Loucy (cell line): Measurements from ENCODE around the gene ZNF627.

Experiments
- H2AFZ ChIP-seq: fragments of 200-600 bp; sonication (generic); 2 replicates; pipeline ENCODE4 v1.6.0; 2016; ENCODE audit warnings: antibody characterized with exemption, mild to moderate bottlenecking, low read length, moderate library complexity
- H3F3A ChIP-seq: fragments of 200-600 bp; 2 replicates; pipeline ENCODE4 v1.6.0; 2016; ENCODE audit warnings: antibody characterized with exemption, low read depth, mild to moderate bottlenecking
- H3K27me3 ChIP-seq: fragments of 200-600 bp; sonication (generic); 2 replicates; pipeline ENCODE4 v1.6.1; 2014; ENCODE audit warnings: low read length, mild to moderate bottlenecking; ENCODE audit not compliant: insufficient read depth, poor library complexity, severe bottlenecking
- H3K36me3 ChIP-seq: fragments of 200-600 bp; sonication (generic); 2 replicates; pipeline ENCODE4 v1.6.1; 2016; ENCODE audit warnings: low read length; ENCODE audit not compliant: insufficient read depth
- H3K4me1 ChIP-seq: fragments of 200-600 bp; sonication (generic); 2 replicates; pipeline ENCODE4 v1.5.1; 2014; ENCODE audit warnings: low read length, mild to moderate bottlenecking; ENCODE audit not compliant: insufficient read depth, poor library complexity, severe bottlenecking
- H3K4me2 ChIP-seq: fragments of 200-600 bp; sonication (generic); 2 replicates; pipeline ENCODE4 v1.6.0; 2014; ENCODE audit warnings: antibody characterized with exemption, low read length, low read depth, mild to moderate bottlenecking; ENCODE audit not compliant: poor library complexity, severe bottlenecking
- H3K4me3 ChIP-seq: fragments of 200-600 bp; sonication (generic); 2 replicates; pipeline ENCODE4 v1.5.1; 2014; ENCODE audit warnings: low read length, mild to moderate bottlenecking, mixed read lengths; ENCODE audit not compliant: poor library complexity, severe bottlenecking
- H3K79me2 ChIP-seq: fragments of 200-600 bp; sonication (generic); 2 replicates; pipeline ENCODE4 v1.6.1; 2014; ENCODE audit warnings: low read length; ENCODE audit not compliant: insufficient read depth
- H3K9ac ChIP-seq: fragments of 200-600 bp; sonication (generic); 2 replicates; pipeline ENCODE4 v1.6.0; 2014; ENCODE audit warnings: mild to moderate bottlenecking, low read depth, low read length, moderate library complexity; ENCODE audit not compliant: poor library complexity, severe bottlenecking
- H3K9me2 ChIP-seq: fragments of 200-600 bp; sonication (generic); replicated peaks from 2 replicates; pipeline ENCODE4 v1.6.1; 2016; ENCODE audit warnings: low read depth, low read length, mixed read lengths
- H3K9me3 ChIP-seq: fragments of 200-600 bp; sonication (generic); 2 replicates; pipeline ENCODE4 v1.6.1; 2014; ENCODE audit warnings: mild to moderate bottlenecking, antibody characterized with exemption, low read length, low read depth; ENCODE audit not compliant: insufficient read depth
- H4K20me1 ChIP-seq: fragments of 200-600 bp; sonication (generic); 2 replicates; pipeline ENCODE4 v1.6.0; 2014; ENCODE audit warnings: antibody characterized with exemption, low read length, mild to moderate bottlenecking; ENCODE audit not compliant: insufficient read depth, poor library complexity, severe bottlenecking
- EZH2phosphoT487 ChIP-seq: fragments of 200-600 bp; IDR thresholded peaks from 2 replicates; pipeline ENCODE4 v1.6.1; 2018; ENCODE audit warnings: antibody characterized with exemption, mild to moderate bottlenecking, moderate library complexity, borderline replicate concordance
- TF ChIP-seq, protein P1 (sequence below): fragments of 200-600 bp; sonication (generic); conservative IDR thresholded peaks from 2 replicates; pipeline ENCODE4 v1.5.1; 2014; ENCODE audit warnings: mild to moderate bottlenecking, antibody characterized with exemption, low read length

Gene ZNF627

DNA sequence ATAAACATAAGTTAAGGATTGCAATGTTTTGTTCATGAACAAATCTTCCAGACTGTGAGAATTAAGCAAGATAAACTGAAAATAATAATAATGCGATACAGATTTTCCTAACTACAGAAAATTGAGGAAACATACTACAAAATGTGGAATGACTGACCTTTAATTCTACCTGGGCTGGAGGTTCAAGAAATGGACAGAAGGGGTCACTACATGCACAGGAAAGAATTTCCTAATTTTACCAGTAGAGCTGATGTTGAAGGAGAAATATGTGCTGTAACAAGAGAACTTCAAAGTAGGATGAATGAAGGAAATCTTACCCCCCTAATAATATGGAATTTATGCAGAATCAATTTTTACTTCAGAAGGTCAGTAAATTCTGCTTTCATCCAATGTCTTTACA, 62.3 kb downstream of the ZNF627 start:
- no peak overlapping the region for H2AFZ ChIP-seq
- H4K20me1 ChIP-seq = no peaks in the 10 kb centered on the region
- H3K4me3 ChIP-seq = no peak overlapping the region
- TF ChIP-seq EZH2phosphoT487 = no peak
- TF ChIP-seq, protein P1, sequence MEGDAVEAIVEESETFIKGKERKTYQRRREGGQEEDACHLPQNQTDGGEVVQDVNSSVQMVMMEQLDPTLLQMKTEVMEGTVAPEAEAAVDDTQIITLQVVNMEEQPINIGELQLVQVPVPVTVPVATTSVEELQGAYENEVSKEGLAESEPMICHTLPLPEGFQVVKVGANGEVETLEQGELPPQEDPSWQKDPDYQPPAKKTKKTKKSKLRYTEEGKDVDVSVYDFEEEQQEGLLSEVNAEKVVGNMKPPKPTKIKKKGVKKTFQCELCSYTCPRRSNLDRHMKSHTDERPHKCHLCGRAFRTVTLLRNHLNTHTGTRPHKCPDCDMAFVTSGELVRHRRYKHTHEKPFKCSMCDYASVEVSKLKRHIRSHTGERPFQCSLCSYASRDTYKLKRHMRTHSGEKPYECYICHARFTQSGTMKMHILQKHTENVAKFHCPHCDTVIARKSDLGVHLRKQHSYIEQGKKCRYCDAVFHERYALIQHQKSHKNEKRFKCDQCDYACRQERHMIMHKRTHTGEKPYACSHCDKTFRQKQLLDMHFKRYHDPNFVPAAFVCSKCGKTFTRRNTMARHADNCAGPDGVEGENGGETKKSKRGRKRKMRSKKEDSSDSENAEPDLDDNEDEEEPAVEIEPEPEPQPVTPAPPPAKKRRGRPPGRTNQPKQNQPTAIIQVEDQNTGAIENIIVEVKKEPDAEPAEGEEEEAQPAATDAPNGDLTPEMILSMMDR = peak; percentile 59
- no peaks in the 10 kb centered on the region for H3K27me3 ChIP-seq
- H3K4me1 ChIP-seq = no peaks in the 10 kb centered on the region
- no peaks in the 10 kb centered on the region for H3K79me2 ChIP-seq
- H3K9ac ChIP-seq = no peak overlapping the region
- no peak overlapping the region for H3K4me2 ChIP-seq
- H3K36me3 ChIP-seq = no peaks in the 10 kb centered on the region
- no peaks in the 10 kb centered on the region for H3K9me3 ChIP-seq
- H3K9me2 ChIP-seq = no peaks in the 10 kb centered on the region
- H3F3A ChIP-seq = no peaks in the 10 kb centered on the region

DNA sequence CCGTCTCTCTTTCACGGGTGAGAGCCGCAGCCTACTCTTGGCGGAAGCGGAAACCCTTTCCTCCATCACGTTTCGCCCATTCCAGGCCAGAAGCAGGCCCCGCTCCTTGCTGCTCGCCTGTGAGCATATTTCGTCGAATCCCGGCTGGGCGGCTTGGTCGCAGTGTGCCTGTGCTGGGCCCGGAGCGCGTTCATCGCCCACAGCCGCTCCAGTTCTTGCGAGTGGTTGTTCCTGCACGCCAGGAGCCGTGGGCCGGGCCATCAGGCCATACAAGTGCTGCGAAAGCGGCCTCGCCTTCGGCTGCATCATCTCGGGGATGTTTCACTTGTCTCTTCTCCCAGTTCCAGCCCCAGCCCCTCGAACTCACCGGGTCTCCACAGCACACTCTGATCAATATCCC, 65.0 kb downstream of the ZNF627 start:
- no peak overlapping the region for H3K4me3 ChIP-seq
- TF ChIP-seq, protein P1 = no peak
- TF ChIP-seq EZH2phosphoT487 = no peak
- H4K20me1 ChIP-seq = no peaks in the 10 kb centered on the region
- no peaks in the 10 kb centered on the region for H3K4me1 ChIP-seq
- H3K79me2 ChIP-seq = no peaks in the 10 kb centered on the region
- H3K27me3 ChIP-seq = no peaks in the 10 kb centered on the region
- no peaks in the 10 kb centered on the region for H3K36me3 ChIP-seq
- H3F3A ChIP-seq = no peaks in the 10 kb centered on the region
- H3K9me3 ChIP-seq = no peaks in the 10 kb centered on the region
- H3K4me2 ChIP-seq = no peak overlapping the region
- H3K9me2 ChIP-seq = no peaks in the 10 kb centered on the region
- no peak overlapping the region for H2AFZ ChIP-seq
- H3K9ac ChIP-seq = no peak overlapping the region

DNA sequence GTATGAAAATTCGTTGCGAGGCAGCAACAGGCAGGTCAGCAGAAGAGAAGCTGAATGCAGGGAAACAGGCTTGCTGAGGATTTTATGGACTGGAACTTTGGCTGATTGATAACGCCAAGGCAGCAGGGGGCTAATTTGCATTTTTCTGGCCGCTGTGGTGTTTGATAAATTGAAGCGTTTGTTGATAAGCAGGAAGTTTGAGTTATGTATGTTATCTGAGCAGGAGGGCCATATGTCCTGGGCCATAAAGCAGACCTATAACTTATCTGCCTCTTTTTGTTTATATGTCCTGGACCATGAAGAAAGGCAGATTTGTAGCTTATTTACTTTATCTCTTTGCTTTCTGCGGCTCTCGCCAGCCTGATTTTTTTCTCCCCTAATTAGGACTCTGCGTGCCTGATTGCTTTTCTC, 65.9 kb downstream of the ZNF627 start:
- no peak for TF ChIP-seq EZH2phosphoT487
- TF ChIP-seq, protein P1 = no peak
- Histone ChIP-seq H3K4me1 (no peaks in the 10 kb centered on the region), H3K9ac (no peak overlapping the region), H3K4me2 (no peak overlapping the region), H3K9me3 (no peaks in the 10 kb centered on the region), H3K4me3 (no peak overlapping the region), H3K79me2 (no peaks in the 10 kb centered on the region), H3K27me3 (no peaks in the 10 kb centered on the region), H3K9me2 (no peaks in the 10 kb centered on the region), H3K36me3 (no peaks in the 10 kb centered on the region), H2AFZ (no peak overlapping the region), H4K20me1 (no peaks in the 10 kb centered on the region), H3F3A (no peaks in the 10 kb centered on the region)
